Activated CD4-positive, CD25-positive, alpha-beta regulatory T cell treated with anti-CD3 and anti-CD28 coated beads, Interleukin-2, amount 50 U/mL, for 16 hours (primary cell): Measurements from ENCODE around the gene GATB.

ENCODE experiments used
- DNase-seq: peaks from one replicate; pipeline ENCODE4 v3.0.0-alpha.2; 2020; ENCODE audit warnings: low read depth, low spot score

GATB gene

DNA sequence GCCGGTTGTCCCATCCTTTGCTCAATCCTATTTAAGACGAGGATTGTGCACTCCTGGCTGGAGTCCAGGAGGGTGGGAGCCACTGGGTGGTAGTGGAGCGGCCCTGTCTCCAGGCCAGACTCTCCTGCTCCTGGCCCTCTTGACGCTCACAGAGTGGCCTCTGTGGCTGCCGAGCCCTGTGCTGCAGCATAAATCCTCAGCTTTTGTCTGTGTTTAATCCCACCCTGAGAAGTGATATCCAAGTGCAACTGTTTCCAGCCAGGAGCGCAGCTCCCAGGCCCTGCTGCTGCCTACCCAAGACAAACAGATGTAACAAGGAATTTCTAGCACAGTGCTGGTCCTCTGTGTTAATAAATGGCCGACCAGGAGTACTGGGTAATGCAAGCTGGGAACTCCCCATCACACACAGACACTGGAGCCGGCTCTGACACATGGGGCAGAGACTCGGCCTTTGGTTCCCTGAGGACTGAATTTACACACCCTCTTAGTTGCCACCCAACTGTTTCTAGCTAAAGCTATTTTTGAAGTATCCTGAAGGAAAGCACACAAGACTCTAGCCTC is 85.3 kb downstream of the GATB start:
- DNase-seq: no peak

DNA sequence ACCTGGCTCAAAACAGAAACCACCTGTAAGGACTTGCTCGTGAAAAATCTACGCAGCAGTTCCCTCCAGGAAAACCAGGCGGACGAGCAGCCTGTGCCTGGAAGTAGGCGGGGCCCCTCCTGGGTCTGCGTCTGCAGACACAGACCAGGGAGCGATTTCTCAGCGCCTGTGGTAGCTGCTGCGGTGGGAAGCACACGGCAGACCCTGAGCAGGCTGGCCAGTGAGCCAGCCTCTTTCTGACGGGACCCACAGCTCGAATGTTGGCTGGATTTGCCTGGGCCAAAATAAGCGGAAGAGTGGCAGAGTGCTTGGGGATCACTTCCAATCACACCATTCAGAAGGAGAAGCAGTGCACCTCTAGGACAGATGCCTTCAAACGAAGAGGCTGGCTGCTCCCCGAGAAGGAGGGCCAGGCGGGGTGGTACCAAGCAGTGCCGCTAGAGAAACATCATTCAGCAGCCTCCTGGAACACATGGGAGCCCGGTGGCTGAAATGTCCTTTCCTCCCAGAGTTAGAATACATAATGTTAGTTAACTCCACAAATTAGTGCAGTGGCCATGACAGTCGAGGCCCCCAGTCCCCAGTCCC is 85.9 kb downstream of the GATB start:
- no peak for DNase-seq

DNA sequence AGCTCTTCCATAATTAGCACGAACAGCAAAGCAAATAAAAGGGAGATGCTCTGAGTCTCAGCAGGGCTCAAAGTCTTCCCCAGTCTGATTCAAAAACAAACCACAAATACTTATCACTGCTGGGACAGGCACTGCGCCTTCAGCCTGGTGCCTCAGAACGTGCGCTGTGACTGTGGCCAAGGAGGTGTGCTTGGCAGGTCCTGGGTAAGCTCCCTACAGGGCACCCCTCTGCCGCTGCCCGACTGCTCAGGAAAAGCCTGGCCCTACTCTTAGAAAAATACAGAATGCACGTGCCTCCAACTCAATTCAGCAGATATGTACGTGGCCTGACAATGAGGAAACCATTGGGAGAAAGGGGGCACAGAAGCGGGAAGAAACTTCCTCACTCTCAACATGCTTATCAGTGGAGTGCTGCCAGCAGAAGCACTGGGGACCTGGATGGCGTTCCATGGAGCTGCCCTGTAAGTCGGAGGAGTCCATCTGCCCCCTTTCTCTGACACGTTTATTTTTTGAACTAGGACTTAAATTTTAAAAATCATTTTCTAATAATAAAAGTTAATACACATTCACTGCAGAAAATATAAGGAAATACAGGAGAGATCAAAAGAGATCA is 86.8 kb downstream of the GATB start:
- DNase-seq: no peak

DNA sequence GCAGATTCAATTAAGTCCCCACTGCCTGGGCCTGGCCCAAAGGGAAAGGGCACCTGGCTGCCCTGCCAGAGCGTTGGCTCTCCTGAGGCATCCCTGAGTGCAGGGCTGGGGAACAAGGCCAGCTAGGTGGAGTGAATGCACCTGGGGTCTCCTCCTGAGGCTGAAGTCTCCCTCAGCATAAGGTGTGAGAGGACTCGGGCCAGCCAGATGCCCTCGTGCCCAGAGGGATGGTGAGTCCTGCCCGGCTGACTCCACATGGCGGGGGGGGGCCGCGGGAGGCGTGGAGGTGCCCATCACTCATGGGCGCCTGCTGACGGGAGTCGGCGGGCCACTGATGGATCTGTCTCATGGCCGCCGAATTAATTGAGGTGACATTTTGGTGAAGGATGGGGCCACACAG is 87.8 kb downstream of the GATB start:
- no peak for DNase-seq

DNA sequence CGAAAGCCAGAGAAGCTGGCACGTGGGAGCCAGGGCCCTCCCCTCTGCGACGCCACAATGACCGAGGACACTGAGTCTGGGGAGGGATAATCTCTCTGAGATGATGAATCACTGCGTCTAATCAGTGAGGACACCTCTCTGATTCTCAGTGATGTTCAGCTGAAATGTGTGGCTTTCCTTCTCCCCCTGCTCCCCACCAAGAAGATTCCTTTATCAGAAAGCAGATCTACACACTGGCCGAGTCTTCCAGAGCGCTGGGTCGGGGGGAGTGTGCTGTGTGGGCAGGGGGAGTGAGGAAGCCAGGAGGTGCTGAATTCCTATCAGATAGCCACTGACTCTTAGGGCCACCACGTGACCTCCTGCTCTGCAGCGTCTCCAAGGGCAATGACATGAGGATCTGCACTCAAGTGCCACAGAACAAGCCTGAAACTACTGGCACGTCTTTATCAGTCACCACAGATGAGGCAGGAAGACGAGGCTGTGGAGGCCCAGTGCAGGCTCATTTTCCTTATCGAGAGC is 89.2 kb downstream of the GATB start:
- no peak for DNase-seq

DNA sequence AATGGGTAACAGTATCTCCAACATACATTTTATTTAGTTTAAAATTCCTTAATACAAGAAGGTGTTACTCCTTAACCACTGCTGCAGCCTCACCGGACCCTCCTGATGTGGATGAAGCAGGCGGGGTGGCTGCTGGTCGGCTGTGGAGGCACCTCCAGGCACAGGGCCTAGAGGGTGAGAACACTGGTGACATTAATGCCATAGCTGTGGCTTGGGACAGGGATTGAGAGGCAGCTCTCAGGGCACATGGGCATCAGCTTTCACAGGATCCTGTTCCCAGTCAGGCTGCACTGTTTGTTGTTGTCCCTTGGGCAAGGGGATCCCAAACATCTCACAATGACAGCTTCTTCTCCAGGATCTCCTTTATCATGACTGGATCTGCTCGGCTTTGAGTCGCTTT is 90.0 kb downstream of the GATB start:
- no peak for DNase-seq

DNA sequence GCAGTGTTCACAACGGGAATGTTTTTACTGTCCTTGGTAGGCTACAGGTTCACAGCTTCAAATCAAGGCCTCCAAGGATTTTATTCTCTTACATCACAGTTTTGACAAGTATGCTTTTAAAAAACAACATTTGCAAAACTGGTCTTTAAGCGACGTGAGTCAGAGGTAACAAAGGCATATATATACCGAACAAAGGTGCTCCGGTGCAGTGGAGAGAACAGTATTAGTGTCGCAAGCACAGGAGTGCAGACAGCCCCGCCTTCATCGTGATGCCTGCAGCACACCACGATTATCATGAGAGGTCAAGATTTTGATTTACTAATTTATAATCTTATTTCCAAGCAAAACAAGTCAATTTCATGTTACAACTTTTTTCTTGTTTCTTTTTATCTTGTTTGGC is 90.8 kb downstream of the GATB start:
- no peak for DNase-seq

DNA sequence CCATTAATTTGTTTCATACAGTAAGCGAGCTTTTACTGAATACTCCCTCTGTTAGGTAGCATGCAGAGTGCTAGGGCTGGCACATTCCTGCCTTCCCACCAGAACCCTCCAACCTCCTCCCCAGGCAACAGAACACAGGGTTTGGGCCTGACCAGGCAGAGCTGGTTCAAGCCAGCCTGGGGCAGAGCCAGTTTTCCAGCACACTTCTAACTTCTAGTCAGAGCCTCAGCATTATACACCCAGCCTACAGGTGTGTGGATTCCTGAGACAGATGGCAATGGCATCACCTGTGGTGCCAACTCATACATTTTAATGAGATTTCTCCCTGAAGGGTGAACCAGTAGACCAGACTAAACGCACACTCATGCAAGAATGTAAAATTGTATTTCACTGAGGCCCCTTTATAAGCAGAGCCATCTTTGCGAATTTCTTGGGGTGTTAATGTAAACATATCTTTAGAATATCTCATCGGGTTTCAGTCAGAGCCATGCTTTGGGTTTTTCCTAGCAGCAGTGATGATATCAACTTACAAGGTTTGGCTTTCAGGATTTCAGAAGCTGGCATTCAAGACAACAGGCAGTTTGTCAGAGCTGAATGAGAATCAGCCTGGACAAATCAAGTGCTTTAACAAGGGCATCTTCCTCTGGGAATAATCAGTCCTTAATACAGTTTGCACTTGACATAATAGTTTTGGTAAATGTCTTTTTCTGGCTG is 92.0 kb downstream of the GATB start:
- no peak for DNase-seq

DNA sequence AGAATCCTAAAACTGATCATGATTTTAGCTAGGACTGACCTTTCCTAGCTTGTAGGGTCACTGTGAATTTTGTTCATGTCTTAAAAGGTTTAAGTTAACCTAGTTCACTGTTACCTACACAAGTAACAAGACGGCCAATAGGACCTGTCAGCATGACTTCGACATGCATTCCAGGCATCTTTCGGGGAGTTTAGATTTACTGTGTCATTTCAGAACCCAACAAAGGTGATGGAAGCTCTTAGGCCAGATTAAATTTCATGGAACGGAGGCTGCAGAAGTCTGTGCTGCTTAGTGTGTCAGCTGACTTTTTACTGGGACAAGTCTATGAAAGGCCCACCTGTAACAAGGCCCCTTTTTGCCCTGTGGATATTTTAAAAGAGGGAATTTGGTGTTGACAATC is 93.1 kb downstream of the GATB start:
- no peak for DNase-seq

DNA sequence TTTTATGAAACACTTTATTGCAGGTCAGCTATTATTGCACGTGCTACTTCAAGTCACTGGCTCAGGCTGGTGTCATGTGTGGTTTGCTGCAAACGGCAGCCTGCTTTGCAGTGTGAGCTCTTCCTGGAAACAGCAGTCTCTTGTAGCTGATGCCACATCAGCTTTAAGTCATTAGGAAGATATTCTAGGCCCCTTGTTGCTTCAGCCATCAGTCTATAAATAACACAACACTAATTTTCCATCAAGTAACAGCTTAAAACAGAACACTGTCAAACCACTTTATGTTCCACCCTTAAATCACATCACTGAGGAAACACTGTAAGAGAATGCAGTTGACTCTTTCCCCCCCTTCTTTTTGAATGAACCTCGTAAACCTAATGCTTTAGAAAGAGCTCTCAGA is 93.8 kb downstream of the GATB start:
- DNase-seq: no peak

DNA sequence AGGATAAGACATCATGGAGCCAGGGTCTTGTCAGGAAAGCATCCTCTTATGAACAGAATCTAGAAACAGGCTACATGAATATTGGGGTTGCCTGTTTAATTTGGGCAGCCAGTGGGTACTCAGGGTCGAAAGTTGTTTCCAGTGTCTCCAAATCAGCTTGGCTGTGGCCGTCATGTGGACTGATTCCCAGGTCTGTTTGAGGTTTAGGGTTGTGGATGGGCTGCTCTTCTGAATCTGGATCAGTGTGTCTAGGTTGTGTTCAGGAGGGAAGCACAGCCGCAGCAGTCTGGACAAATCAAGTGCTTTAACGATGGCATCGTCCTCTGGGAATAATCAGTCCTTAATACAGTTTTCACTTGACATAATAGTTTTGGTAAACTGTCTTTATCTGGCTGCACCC is 94.3 kb downstream of the GATB start:
- no peak for DNase-seq

DNA sequence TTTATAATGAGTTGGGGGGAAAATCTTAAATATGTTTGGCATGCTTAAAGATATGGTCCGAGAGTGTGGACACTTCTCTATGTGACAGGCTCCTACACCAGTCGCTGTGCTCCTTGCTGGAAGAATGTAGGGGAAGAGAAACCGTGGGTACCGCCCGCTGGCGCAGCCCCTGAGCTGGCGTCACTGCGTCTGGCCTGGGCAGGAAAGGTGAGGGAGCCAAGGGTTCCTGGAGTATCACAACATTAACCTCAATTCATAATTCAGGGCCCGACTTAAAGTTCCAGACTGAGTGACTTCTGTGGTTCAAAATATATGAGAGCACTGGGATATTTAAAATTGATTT is 95.1 kb downstream of the GATB start:
- no peak for DNase-seq

DNA sequence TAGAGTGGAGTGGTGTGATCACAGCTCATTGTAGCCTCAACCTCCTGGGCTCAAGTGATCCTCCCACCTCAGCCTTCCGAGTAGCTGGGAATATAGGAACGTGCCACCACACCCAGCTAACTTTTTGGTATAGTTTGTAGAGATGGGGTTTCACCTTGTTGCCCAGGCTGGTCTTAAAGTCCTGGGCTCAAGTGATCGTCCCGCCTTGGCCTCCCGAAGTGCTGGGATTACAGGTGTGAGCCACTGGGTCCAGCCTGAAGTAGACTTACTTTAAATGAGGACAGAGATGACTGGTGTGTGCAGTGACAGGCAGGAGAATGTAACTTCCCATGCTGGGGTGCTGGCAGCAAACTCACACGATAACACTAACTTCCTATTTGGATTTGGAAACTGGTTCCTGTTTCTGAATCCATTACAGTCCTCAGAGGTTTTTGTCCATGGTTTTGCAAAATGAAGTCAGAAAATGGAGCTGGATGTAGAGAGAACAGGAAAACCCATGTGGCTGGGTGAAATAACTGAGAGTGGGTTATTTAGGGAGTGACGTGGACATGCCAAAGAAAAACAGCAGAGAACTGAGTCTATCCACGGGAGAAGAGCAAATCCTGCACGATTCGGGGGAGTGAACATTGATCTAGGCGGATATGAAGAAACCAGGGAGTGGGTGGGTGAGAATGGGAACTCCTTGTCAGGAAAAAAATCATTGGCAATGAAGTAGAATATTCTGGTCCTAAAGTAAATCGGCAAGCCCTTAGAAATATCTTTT is 95.6 kb downstream of the GATB start:
- no peak for DNase-seq

DNA sequence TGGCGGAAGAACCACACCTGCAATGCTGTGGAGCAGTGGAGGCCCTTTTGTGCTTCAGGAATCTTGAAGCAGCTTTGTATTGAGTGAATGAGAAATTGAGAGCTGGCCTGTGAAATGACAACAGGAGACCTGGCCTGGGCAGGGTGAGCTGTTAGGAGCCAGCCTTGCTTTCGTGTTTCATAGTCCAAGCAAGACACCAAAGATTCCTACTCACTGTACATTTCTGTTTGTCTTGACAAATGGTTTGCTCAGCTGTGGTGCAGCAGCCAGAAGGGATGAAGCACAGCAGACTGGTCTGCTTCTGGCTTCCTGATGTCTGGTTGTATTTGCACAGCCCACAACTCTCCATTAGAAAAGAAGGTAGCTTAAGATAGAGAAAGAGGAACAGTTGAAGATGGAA is 96.5 kb downstream of the GATB start:
- no peak for DNase-seq

DNA sequence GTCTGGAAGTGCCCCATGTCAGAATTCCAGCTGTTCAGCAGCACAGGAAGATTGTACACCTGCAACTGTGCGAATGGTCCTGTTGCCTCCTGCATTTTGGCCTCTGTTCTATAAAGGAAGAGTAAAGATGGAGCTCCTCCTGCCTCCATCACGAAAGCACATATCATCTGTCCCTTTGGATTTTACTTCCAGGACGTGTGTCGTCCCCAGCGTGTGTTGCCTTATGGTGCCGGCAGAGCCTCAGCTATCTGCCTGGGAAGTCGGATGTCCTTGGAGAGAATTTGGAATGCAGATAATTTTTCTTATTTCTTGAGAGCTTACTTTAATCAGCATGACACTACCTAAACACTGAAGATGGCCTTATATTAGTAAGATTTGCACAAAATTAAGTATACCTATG is 97.7 kb downstream of the GATB start:
- DNase-seq: no peak

DNA sequence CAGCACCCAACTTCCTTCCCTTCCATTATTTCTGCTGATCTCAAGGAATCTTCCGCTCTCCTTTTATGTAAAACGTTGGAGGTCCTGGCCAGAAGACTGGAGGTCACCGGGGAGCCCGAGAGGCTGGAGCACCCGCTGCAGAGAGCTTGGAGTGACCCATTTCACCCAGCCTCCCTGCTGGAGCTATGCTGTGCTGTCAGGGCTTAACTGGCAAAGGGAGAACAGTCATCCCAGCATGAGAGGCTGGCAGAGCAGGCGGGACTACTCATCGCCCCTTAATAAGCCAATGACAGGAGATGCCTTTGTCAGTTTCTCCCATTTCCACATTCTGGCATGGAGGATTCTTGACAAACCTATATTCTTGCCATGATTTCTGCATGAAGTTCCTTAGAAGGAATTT is 98.9 kb downstream of the GATB start:
- DNase-seq: no peak

DNA sequence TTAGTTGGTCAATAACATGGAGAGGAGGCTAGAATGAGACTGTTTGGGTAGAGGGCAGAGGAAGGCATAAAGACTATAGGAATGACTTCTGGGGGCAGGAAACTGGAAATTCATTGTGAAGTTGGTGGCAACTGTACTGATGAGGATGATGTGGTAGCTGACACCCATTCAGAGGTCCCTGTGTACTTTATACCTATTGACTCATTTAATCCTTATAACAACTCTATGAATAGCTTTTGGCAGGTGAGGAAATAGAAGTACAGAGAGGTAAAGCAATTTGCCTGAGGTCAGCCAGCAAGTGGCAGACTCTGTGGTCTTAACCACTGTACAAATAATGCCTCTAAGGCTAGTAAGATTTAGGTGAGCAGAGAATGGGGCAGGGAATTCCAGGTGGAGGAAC is 100.1 kb downstream of the GATB start:
- DNase-seq: no peak

DNA sequence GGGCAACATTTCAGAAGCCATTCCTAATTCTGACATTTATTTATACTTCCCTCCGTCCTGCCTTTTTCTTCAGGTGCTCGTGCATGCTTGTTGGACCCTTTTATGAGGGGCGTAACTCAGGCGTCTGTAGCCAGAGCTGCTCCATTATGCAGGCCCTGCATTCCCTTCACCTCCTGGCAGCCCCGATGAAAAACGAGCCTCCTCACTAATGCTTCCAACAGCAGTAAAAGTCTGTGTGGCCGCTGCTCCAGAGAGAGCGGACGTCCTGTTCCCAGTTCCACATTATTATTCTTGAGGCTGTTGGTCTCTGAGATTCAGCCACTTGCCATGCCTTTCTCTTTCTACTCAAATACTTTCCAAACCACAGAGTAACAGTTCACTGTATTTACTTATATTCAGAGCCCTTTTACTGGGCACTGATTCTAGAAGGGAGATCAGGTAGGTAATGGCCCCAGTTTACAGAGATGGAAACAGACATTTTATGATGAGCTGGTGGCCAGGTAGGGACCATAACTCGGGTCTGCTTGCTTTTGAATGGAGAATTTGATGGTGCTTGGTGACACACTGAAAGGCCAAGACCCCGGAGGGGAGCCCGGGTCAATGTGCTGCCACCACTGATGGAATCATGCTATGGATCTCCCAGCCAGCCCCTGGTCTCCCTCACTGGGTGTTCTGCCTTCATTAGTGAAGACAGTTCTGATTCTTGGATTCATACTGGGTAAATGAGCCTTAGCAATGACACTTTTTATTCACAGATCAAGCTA is 101.0 kb downstream of the GATB start:
- no peak for DNase-seq

DNA sequence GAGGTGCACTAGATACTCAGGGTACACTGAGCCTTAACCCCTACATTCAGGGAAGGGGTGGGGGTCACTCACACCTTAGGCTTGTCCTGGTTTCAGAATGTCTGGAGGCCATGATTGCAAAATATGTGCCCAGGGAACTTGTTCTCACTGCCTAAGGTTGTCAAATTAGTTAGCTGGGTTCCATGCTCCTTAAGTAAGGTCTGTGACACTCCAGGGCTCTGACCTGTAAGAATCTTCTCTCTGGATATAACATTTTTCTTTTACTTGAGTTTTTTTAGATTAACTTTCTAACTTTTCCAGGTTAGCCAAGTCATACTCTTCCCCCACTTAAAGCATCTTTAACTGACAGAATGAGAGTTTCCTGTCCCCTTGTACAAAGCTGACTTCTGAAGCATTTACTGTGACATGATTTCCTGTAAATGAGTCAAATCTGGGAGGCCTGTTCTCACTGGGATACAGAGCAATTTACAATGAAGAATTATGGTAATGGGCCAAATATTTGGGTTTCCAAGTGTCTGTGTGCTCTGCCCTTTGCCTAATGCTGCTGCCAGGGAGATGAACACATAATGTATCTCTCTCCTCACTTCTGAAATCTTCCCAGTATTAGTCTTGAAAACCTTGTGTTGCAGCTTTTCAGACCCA is 101.7 kb downstream of the GATB start:
- DNase-seq: no peak

DNA sequence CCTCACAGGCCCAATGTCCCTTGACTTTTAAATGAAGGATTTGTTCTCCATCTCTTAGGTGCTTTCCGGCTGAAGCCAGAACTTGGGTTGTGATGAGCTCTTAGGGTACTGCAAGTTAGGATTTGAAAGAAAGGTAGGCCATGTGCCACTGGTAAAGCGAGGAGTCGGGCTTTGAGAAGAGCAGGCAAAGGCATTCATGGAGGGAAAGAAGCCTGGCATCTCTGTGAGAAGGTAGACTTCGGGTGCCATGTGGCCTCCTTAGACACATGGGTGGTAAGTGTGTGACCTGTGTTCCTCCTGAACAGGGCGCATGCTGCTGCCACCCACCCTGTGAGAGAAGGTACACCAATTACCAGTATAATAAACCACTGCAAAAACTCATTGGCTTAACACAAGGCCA is 102.9 kb downstream of the GATB start:
- no peak for DNase-seq

DNA sequence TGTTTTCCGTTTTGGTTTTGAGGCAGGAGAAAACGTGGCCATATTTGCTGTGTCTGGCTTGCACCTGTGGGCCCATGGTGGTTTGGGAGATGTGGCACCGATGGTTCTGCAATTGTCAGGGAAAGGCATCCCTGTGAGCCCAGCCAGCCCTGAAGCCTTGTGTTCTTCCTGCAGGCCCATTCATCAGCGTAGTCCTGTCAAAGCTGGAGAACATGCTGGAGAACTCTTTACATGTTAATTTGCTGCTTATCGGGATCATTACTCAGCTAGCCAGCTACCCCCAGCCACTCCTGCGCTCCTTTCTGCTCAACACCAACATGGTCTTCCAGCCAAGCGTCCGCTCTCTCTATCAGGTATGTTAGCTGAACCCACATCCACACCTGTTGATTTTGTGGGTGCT is 104.7 kb downstream of the GATB start:
- DNase-seq: no peak
